Astrocyte (in vitro differentiated cells and primary cell): ENCODE results near the gene PARVB. TPM values are rescaled to one million over a fixed set of nuclear protein-coding genes. Genes with fewer than 3 reads are reported as not detected.

Experiments
- DNase-seq: peaks from one replicate; pipeline ENCODE4 v3.0.0-alpha.2; 2010; ENCODE audit warnings: low read depth
- FAIRE-seq: peaks from 2 replicates; lab custom pipeline; 2011; peaks lifted over from hg19 to GRCh38; lab: Jason Lieb, UNC
- H2AFZ ChIP-seq: 2 replicates; pipeline ENCODE4 v1.6.0; 2012; ENCODE audit warnings: low read depth, low read length, inconsistent platforms
- H3K27ac ChIP-seq: 2 replicates; pipeline ENCODE4 v1.5.1; 2011; ENCODE audit warnings: low read depth, low read length, inconsistent platforms
- H3K27me3 ChIP-seq: 2 replicates; pipeline ENCODE4 v1.6.0; 2011; ENCODE audit warnings: low read length, inconsistent platforms; ENCODE audit not compliant: insufficient read depth
- H3K36me3 ChIP-seq: 2 replicates; pipeline ENCODE4 v1.5.1; 2011; ENCODE audit warnings: low read length, inconsistent platforms; ENCODE audit not compliant: insufficient read depth
- H3K4me1 ChIP-seq: 2 replicates; pipeline ENCODE4 v1.5.1; 2011; ENCODE audit warnings: low read length, inconsistent platforms; ENCODE audit not compliant: insufficient read depth
- H3K4me2 ChIP-seq: 2 replicates; pipeline ENCODE4 v1.6.0; 2012; ENCODE audit warnings: low read length, inconsistent platforms
- H3K4me3 ChIP-seq: 2 replicates; pipeline ENCODE4 v1.5.1; 2011; ENCODE audit warnings: low read depth, mild to moderate bottlenecking, low read length, inconsistent platforms; ENCODE audit not compliant: insufficient read depth
- H3K79me2 ChIP-seq: 2 replicates; pipeline ENCODE4 v1.6.0; 2012; ENCODE audit warnings: mild to moderate bottlenecking, low read length, inconsistent platforms; ENCODE audit not compliant: insufficient read depth
- H3K9ac ChIP-seq: 2 replicates; pipeline ENCODE4 v1.6.0; 2012; ENCODE audit warnings: mild to moderate bottlenecking, low read length, inconsistent platforms
- H3K9me3 ChIP-seq: 2 replicates; pipeline ENCODE4 v1.5.1; 2012; ENCODE audit warnings: low read depth, mild to moderate bottlenecking, low read length, inconsistent platforms; ENCODE audit not compliant: insufficient read depth
- H4K20me1 ChIP-seq: 2 replicates; pipeline ENCODE4 v1.6.0; 2012; ENCODE audit warnings: low read length, inconsistent platforms; ENCODE audit not compliant: insufficient read depth
- H3K27ac Mint-ChIP-seq: one replicate; pipeline ENCODE4 v1.8.0; 2021; ENCODE audit warnings: mild to moderate bottlenecking, mixed read lengths; ENCODE audit not compliant: unreplicated experiment
- H3K27me3 Mint-ChIP-seq: one replicate; pipeline ENCODE4 v1.8.0; 2021; ENCODE audit warnings: low read depth, mixed read lengths; ENCODE audit not compliant: unreplicated experiment
- H3K36me3 Mint-ChIP-seq: one replicate; pipeline ENCODE4 v1.8.0; 2021; ENCODE audit warnings: low read depth, mixed read lengths; ENCODE audit not compliant: unreplicated experiment
- H3K4me1 Mint-ChIP-seq: one replicate; pipeline ENCODE4 v1.8.0; 2021; ENCODE audit warnings: low read depth, mixed read lengths; ENCODE audit not compliant: unreplicated experiment
- H3K4me3 Mint-ChIP-seq: one replicate; pipeline ENCODE4 v1.8.0; 2021; ENCODE audit warnings: mild to moderate bottlenecking, moderate library complexity, mixed read lengths; ENCODE audit not compliant: unreplicated experiment
- H3K9me3 Mint-ChIP-seq: one replicate; pipeline ENCODE4 v1.8.0; 2021; ENCODE audit warnings: mild to moderate bottlenecking, mixed read lengths; ENCODE audit not compliant: unreplicated experiment
- CTCF ChIP-seq: IDR thresholded peaks from 2 replicates; pipeline ENCODE4 v1.5.1; 2011; ENCODE audit warnings: low read depth, mild to moderate bottlenecking, inconsistent platforms, low read length, moderate library complexity; ENCODE audit not compliant: insufficient read depth
- EZH2 ChIP-seq: IDR thresholded peaks from 2 replicates; pipeline ENCODE4 v1.6.1; 2012; ENCODE audit warnings: mild to moderate bottlenecking, low read length, inconsistent platforms; ENCODE audit not compliant: insufficient read depth
- total RNA-seq: library from RNA; stranded (reverse); gene quantifications from 2 replicates; pipeline ENCODE4 v1.2.1, GENCODE V29; 2021

The PARVB gene
- total RNA-seq, 1 donor from 2014 or later = 22.0 TPM

- Mint-ChIP-seq H3K36me3 (no peaks in the 10 kb centered on the region), H3K4me3 (no peak overlapping the region), H3K4me1 (peaks cover 10% of the 10 kb centered on the region), H3K9me3 (peaks cover 2% of the 10 kb centered on the region), H3K27ac (no peak overlapping the region), H3K27me3 (peaks cover 50% of the 10 kb centered on the region)
- Histone ChIP-seq H2AFZ (no peak overlapping the region), H4K20me1 (no peaks in the 10 kb centered on the region), H3K9ac (no peak overlapping the region), H3K9me3 (peaks cover 2% of the 10 kb centered on the region), H3K79me2 (no peaks in the 10 kb centered on the region), H3K27ac (no peak overlapping the region), H3K4me3 (no peak overlapping the region), H3K36me3 (no peaks in the 10 kb centered on the region), H3K4me1 (peaks cover 6% of the 10 kb centered on the region), H3K27me3 (peaks cover 12% of the 10 kb centered on the region), H3K4me2 (no peak overlapping the region)
- FAIRE-seq = no peak
- no peak for TF ChIP-seq CTCF
- no peak for TF ChIP-seq EZH2
- no peak for DNase-seq
Measured at GRCh38 chr22:44197271-44197670, 173.2 kb downstream of the PARVB start.

- no peak for TF ChIP-seq EZH2
- no peak for TF ChIP-seq CTCF
- no peaks in the 10 kb centered on the region for H3K36me3 Mint-ChIP-seq
Measured at GRCh38 chr22:44199164-44199563, 175.1 kb downstream of the PARVB start.

GRCh38 chr22:44199866-44200265 is 175.8 kb downstream of the PARVB start:
- no peaks in the 10 kb centered on the region for H3K9me3 Mint-ChIP-seq

More at GRCh38 chr22:44199164-44199563, 175.1 kb downstream of the PARVB start:
- Mint-ChIP-seq H3K9me3 (peaks cover 2% of the 10 kb centered on the region), H3K4me1 (peaks cover 17% of the 10 kb centered on the region), H3K27me3 (peaks cover 44% of the 10 kb centered on the region), H3K27ac (no peak overlapping the region), H3K4me3 (no peak overlapping the region)
- no peak for DNase-seq
- peaks cover 6% of the 10 kb centered on the region for H3K4me1 ChIP-seq
- no peaks in the 10 kb centered on the region for H3K36me3 ChIP-seq
- H3K79me2 ChIP-seq = no peaks in the 10 kb centered on the region
- H3K27ac ChIP-seq = no peak overlapping the region
- no peak overlapping the region for H3K4me2 ChIP-seq
- H2AFZ ChIP-seq = no peak overlapping the region
- H3K4me3 ChIP-seq = no peak overlapping the region
- peaks cover 12% of the 10 kb centered on the region for H3K27me3 ChIP-seq
- no peak for FAIRE-seq
- H3K9ac ChIP-seq = no peak overlapping the region
- H4K20me1 ChIP-seq = no peaks in the 10 kb centered on the region
- no peaks in the 10 kb centered on the region for H3K9me3 ChIP-seq

More at GRCh38 chr22:44199866-44200265, 175.8 kb downstream of the PARVB start:
- FAIRE-seq (no peak), DNase-seq (no peak)
- no peak overlapping the region for H2AFZ ChIP-seq
- Mint-ChIP-seq H3K4me1 (peaks cover 17% of the 10 kb centered on the region), H3K27ac (no peak overlapping the region), H3K4me3 (no peak overlapping the region), H3K36me3 (no peaks in the 10 kb centered on the region), H3K27me3 (peaks cover 38% of the 10 kb centered on the region)
- no peak overlapping the region for H3K9ac ChIP-seq
- H3K4me3 ChIP-seq = no peak overlapping the region
- no peaks in the 10 kb centered on the region for H3K79me2 ChIP-seq
- H3K4me2 ChIP-seq = no peak overlapping the region
- no peaks in the 10 kb centered on the region for H4K20me1 ChIP-seq
- H3K4me1 ChIP-seq = peaks cover 6% of the 10 kb centered on the region
- peaks cover 10% of the 10 kb centered on the region for H3K27me3 ChIP-seq
- TF ChIP-seq EZH2 = no peak
- no peak for TF ChIP-seq CTCF
- no peak overlapping the region for H3K27ac ChIP-seq
- H3K36me3 ChIP-seq = no peaks in the 10 kb centered on the region
- H3K9me3 ChIP-seq = no peaks in the 10 kb centered on the region
